AG04449 (cell line): ENCODE data around the gene UBLCP1.

Experiments used
- CTCF ChIA-PET: fragments of 350-600 bp; formaldehyde crosslinking; extraction: SDS; loops from one replicate; lab custom pipeline; 2021; ENCODE audit warnings: antibody characterized with exemption; lab: Yijun Ruan, JAX
- POLR2A ChIA-PET: fragments of 400-600, 350-600 bp; formaldehyde crosslinking; extraction: SDS; loops from one replicate; lab custom pipeline; 2020; ENCODE audit warnings: antibody characterized with exemption, inconsistent platforms; lab: Yijun Ruan, JAX
- DNase-seq: peaks from one replicate; pipeline ENCODE4 v3.0.0-alpha.2; 2010; ENCODE audit warnings: low read depth, low spot score
- H3K4me3 ChIP-seq: 2 replicates; pipeline ENCODE4 v1.5.1; 2011; ENCODE audit warnings: low read depth, mild to moderate bottlenecking, control low read depth, low read length
- TF ChIP-seq, protein P1 (sequence below): IDR thresholded peaks from one replicate; pipeline ENCODE4 v1.5.1; 2011; ENCODE audit warnings: mild to moderate bottlenecking, moderate library complexity, low read length, control low read depth, inconsistent platforms; ENCODE audit not compliant: insufficient read depth; ENCODE audit errors: missing control alignments

Gene UBLCP1

DNA sequence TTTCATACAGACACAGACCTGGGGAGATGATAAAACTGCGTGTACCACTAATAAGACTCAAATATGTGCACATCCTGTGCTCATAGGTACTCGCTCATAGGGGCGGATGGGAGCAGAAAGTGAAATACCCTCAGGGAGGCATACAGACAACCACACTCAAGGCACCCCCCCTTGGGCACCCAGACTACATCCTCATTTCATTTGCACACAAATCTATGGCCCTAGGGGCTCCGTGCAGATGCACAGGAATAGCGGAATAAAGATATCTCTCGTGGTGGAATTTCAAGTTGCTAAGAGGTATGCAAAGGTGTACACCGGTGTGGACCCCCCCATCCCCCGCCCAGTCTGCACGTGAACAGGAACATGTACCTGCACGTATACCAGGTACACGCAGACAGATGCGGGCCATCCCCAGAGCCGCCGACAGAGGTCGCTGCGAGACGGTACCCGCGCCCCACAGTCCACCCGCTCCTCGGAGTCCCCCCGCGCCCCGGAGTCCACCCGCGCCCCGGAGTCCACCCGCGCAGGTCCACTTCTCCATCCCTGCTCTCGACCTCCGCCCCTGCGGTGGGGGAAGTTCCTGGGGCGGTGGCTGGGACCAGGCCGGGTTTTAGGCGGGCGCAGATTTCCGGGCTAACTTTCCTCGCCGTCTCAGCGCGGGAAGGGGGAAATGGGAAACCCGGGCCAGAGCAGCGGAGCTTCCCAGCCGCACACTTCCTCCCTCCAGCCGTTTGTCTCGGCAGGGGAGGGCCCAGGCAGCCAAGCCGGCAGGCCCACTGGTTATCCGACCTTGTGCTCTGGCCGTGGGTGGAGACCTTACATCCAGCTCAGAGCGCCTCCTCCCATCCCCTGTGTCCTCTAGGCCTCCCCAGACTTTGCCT, 68.2 kb downstream of the UBLCP1 start:
- ChIA-PET POLR2A (no interaction called here), CTCF (interaction anchor here (0.7 to 2.1 kb wide), 5 partner anchors 10 to 37 kb away, joined by 3 to 11 read pairs (median 3); no protein-coding TSS in a partner anchor)
- TF ChIP-seq, protein P1, sequence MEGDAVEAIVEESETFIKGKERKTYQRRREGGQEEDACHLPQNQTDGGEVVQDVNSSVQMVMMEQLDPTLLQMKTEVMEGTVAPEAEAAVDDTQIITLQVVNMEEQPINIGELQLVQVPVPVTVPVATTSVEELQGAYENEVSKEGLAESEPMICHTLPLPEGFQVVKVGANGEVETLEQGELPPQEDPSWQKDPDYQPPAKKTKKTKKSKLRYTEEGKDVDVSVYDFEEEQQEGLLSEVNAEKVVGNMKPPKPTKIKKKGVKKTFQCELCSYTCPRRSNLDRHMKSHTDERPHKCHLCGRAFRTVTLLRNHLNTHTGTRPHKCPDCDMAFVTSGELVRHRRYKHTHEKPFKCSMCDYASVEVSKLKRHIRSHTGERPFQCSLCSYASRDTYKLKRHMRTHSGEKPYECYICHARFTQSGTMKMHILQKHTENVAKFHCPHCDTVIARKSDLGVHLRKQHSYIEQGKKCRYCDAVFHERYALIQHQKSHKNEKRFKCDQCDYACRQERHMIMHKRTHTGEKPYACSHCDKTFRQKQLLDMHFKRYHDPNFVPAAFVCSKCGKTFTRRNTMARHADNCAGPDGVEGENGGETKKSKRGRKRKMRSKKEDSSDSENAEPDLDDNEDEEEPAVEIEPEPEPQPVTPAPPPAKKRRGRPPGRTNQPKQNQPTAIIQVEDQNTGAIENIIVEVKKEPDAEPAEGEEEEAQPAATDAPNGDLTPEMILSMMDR: peak; percentile 79
- H3K4me3 ChIP-seq: peak overlapping the region; percentile 54
- DNase-seq: no peak

DNA sequence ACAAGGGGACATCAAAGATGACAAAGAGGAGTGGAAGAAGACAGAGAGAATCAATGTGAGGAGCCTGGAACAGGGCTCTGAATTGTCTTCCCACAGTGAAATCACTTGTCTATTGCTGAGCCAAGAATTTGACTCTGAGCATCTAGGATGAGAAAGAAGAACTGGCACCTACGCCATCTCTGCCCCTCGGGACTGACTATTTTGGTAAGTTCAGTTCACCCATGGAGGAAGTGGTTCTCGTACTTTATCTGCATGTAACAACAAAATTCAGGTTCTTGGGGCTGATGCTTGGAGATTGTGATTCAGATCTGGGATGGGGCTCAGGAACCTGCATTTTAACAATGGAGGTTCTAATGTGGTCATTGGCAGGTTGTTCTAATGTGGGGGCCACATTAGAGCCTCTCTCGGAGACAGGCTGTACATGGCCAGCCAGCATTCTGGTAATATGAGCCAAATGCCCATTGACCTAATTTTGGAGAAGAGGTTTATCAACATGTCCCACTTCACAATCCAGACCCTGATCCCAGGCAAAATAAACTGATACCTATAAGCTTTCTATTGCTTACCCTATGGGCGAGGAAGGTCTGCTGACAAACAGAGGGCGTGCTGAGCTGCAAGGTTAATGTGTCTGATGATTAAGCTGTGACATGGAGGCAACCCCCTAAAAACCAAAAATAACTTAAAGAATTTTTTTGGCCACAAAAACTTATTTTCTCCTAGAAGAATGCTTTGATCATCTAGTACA, 69.9 kb downstream of the UBLCP1 start:
- no peak for DNase-seq
- POLR2A ChIA-PET: no interaction called here
- TF ChIP-seq, protein P1: no peak
- no peak overlapping the region for H3K4me3 ChIP-seq
- CTCF ChIA-PET: interaction anchor here (0.7 to 2.1 kb wide), 7 partner anchors 9 to 655 kb away, joined by 3 to 11 read pairs (median 3); no protein-coding TSS in a partner anchor

DNA sequence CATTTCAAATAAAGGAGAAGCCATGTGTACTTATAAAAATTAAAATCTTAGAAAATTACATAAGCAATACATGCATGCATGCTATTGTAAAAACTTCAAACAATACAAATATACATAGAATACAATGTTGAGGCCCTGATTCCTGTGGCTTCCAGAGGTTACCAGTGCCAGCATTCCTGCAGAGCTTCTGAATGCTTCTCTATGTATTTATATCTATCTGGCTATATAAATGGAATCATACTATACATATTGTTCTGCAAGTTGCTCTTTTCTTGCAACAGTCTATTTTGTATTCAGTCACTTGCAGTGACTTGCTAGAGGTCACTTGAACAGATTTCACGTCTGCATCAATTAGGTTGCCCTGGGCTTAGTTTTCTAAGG, 70.4 kb downstream of the UBLCP1 start:
- no peak for DNase-seq
- ChIA-PET CTCF (interaction anchor here (0.7 to 1.5 kb wide), 3 partner anchors 20 to 654 kb away, joined by 3 read pairs; no protein-coding TSS in a partner anchor), POLR2A (no interaction called here)
- TF ChIP-seq, protein P1: no peak
- H3K4me3 ChIP-seq: no peak overlapping the region
